AG09309 (cell line): Measurements from ENCODE around the gene NOL4L.

Experiments
- DNase-seq: peaks from one replicate; pipeline ENCODE4 v3.0.0-alpha.2; 2010; ENCODE audit warnings: low read depth
- H3K4me3 ChIP-seq: 2 replicates; pipeline ENCODE4 v1.5.1; 2011; ENCODE audit warnings: mild to moderate bottlenecking, low read depth, low read length, moderate library complexity; ENCODE audit not compliant: control insufficient read depth
- TF ChIP-seq, protein P1 (sequence below): IDR thresholded peaks from 2 replicates; pipeline ENCODE4 v1.5.1; 2011; ENCODE audit warnings: mild to moderate bottlenecking, low read depth, low read length, inconsistent platforms; ENCODE audit not compliant: insufficient read depth, control insufficient read depth; ENCODE audit errors: missing control alignments

The NOL4L gene

GRCh38 chr20:32585011-32585585 is at the start of gene NOL4L:
Gene NOL4L, minus strand, starts transcription at chr20:32585333. Its CDS starts 443 bp downstream, at chr20:32584890.
- DNase-seq = no peak
- TF ChIP-seq, protein P1, sequence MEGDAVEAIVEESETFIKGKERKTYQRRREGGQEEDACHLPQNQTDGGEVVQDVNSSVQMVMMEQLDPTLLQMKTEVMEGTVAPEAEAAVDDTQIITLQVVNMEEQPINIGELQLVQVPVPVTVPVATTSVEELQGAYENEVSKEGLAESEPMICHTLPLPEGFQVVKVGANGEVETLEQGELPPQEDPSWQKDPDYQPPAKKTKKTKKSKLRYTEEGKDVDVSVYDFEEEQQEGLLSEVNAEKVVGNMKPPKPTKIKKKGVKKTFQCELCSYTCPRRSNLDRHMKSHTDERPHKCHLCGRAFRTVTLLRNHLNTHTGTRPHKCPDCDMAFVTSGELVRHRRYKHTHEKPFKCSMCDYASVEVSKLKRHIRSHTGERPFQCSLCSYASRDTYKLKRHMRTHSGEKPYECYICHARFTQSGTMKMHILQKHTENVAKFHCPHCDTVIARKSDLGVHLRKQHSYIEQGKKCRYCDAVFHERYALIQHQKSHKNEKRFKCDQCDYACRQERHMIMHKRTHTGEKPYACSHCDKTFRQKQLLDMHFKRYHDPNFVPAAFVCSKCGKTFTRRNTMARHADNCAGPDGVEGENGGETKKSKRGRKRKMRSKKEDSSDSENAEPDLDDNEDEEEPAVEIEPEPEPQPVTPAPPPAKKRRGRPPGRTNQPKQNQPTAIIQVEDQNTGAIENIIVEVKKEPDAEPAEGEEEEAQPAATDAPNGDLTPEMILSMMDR = no peak
- peak within 1 kb of the TSS; percentile 43 for H3K4me3 ChIP-seq

DNA sequence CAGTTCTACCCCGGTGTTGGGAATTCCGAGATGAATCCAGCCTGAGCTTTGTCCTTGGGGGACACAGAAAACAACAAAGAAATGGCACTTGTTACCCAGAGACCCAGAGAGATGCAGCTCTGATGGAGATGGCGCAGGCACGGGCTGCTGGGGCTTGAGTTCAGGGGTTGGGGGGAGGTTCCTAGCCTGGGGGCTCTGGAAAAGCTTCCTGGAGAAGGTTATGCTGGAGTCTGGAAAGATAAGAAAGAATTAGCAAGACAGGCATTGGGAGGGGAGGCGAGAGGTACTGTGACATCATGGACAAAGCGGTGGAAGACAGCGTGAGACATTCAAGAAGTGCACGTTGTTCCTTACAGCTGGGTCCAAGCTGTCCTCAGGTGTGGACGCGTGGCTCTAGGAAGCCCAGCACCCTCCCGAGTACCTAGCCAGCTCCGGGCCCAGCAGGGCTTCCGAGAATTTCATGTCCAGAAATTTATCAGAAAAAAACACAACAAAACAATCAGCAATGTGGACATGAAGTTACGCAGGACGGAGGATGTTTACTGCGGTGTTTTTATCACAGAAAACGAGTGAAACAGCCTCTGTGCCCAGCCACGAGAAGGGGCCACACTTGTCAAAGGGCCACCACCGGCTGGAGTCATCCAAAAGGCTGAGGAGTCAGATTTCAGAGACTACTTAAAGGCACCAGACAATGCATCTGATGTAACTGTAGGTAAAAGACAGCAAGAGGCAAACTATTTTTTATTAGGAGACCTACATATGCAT is 49.1 kb upstream of the NOL4L start:
- no peak overlapping the region for H3K4me3 ChIP-seq
- peak; percentile 2 for DNase-seq
- TF ChIP-seq, protein P1 = no peak

DNA sequence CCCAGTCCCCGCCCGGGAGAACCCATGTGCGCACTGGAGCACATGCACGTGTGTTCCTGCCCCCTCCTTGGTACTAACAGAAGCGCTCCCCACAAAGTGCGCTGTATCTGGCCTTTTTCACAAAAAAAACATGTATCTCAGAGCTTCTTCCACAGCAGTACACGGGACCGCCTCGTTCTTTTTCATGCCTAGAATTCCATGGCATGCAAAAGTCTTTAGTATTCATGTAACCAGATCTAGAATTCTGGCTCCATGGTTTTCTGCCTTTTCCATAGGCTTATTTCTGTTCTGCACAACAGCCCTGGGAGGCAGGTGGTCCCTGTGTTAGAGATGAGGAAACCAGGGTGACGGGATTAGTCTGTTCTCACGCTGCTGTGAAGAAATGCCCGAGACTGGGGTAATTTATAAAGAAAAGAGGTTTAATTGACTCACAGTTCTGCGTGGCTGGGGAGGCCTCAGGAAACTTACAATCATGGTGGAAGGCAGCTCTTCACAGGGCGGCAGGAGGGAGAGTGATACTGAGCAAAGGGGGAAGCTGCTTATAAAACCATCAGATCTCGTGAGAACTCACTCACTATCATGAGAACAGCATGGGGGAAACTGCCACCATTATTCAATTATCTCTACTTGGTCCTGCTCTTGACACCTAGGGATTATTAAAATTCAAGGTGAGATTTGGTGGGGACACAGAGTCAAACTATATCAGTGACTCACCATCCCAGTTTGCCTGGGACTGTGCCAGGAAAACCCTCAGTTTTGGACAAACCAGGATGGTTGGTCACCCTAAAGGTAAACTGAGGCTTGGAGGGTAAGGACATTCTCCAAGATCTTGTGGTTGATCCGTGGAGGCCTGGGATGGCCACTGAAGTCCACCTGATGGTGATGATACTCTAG is 47.6 kb upstream of the NOL4L start:
- no peak for DNase-seq
- no peak overlapping the region for H3K4me3 ChIP-seq
- TF ChIP-seq, protein P1 = no peak

DNA sequence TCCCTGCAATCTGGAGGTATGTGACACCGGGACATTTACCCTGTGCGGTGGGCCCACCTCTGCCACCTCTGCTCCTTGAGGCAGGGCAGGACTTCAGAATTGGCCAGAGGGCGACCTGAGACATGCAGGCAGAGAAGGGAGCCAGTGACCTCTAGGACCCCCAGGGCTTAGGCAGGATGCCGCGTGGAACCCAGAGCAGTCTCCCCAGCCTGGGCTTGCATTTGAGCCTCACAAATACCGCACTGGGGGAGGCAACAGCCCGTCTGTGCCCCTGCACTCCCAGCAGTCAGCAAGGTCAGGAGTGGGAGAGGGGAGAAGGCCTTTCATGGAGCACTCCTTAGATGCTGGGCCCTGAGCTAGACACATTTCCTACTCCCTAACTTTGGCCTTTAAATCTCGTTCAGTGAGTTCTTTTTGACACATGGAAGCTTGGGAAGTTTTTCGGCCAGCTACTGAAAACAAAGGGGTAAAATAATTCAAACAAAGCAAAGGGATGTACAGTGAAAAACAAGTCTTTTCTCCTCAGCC is 46.9 kb upstream of the NOL4L start:
- TF ChIP-seq, protein P1 = no peak
- H3K4me3 ChIP-seq = no peak overlapping the region
- no peak for DNase-seq

- TF ChIP-seq, protein P1 = no peak
- no peak for DNase-seq
- H3K4me3 ChIP-seq = no peak overlapping the region
These were observed 44.7 kb upstream of the NOL4L start for GRCh38 chr20:32629813-32630212.

DNA sequence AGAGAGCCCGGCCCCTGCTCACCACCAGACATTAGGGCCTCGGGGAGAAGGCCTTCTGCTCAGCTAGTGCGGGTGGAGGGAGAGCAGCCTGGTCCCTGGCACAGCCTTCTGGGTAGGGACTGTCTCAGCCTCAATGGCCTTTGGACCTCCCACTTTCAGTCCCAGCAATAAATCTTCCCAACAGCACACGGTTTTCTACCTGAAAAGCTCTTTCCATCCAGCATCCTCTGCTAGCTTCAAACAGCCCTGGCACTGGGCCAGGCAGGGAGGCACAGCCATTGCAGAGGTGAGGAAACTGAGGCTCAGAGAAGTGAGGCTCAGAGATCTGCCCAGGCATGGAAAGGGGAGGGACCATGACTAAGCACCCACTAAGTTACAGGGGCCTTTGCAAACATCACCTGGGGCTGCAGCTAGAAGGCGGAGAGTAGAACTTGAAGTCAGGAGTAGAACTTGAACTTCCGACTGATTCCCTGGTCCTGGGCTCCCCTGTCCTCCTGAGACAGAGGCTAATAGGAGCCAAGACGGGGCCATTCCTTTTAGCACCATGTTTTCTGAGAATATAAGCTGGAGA is 43.9 kb upstream of the NOL4L start:
- DNase-seq = no peak
- no peak overlapping the region for H3K4me3 ChIP-seq
- TF ChIP-seq, protein P1 = no peak
